ENCODE data around the gene LRMDA. TPM values are rescaled to one million over a fixed set of nuclear protein-coding genes. Genes with fewer than 3 reads are reported as not detected.

LRMDA gene
- total RNA-seq, 1 donor from 2014 or later = 6.3 TPM

- DNase-seq = no peak
Observed at GRCh38 chr10:76404531-76404930, 973.1 kb downstream of the LRMDA start.

DNA sequence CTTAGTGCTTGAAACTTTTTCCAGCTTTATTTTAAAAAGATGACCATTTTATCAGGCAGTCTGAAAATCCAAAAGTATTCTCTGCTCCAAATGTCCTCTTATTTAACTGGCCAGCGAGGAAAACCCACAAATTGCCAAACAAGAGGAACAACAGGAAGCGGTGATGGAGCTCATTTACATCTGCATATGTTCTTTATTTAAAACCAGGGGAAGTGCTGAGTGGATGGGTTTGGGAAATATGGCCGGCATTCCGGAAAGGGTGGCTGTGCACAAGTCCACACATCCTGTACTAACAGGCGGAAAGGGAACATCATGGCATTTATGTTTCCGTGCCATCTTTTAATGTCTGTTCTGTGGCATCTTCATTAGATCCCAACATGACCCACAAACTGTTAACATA, 974.5 kb downstream of the LRMDA start:
- DNase-seq = no peak

DNA sequence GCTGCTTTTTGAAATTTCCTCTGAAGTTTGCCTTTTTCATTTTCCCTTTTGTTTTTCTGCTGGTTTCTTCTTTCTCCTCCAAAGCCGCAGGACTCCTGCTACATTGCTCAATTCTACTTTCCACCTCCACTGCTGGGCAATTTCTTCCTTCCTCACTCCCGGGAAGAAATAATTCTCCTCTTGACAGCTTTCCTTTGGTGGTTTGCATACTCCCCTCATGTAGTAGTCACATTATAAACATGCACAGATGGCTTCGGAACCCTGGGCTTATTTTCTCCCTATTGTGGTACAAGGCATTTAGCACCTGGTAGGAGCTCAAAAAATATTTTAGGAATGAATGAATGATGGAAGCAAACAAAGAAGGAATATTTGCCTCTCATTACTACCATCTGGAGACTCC, 977.2 kb downstream of the LRMDA start:
- DNase-seq = no peak

DNA sequence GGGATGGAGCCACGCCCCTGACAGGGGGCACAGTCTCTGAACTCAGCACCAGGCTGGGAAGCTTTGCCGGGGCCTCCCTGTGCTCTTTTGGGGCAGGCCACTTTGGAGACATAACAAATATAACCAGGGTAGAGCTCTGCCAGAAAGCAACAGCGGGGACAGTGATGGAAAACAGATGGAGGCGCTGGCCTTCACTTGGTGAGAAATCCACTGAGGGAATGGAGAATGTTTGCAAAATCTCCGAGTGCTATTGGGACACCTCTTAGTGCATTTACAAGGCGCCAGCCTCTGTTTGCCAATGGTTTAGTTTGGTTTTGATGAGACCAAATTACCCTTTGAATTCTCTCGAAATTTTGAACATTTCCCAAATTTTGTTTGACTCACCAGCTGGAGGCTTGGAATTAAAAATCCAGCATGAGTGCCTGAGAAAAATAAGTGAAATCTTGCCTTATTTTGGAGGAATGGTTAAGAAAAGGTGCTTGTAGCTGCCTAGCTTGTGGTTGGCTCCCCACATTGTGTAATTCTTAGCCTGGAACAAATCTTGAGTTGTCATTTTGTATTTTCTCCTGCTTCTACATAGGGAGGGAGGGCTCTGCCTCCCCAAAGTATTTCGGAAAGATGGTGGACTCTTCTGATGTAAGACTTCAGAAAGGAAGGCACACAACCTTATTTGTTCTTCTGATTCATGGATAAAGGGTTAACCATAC, 980.5 kb downstream of the LRMDA start:
- DNase-seq = peak; percentile 28

DNA sequence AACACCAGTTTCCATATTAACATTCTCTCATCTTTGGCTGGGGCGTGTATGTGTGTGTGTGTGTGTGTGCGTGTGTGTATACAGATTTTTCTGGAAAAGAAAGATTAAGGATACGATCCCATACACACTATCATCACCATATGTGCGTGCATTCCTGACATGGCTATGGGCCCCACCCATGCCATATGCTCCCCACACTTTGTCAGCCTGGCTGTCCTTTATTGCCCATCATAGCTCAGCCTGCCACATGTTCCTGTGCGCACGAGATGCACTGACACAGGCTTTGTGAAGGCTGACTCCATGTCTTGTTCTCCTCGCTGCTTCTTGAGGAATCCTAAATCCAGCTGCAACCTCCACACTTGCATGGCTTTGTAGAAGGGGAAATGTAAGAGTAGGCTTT, 984.1 kb downstream of the LRMDA start:
- no peak for DNase-seq

- DNase-seq = no peak
Observed at GRCh38 chr10:76416642-76417041, 985.2 kb downstream of the LRMDA start.

DNA sequence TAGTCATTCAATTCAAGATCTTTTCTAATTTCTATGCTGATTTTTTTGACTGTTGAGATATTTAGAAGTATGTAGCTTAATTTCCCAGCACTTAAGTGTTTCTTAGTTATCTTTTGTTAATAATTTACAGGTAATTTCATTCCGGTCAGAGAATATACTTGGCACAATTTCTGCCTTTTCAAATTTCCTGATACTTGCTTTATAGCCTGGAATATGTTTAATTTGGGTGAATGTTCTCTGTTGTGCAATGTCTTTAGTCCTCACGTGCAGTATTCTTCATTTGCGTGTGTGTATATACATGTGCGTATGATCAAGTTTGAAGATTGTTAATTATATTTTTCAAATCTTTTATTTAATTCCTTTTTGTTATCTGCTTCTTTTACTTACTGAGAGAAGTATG, 989.3 kb downstream of the LRMDA start:
- DNase-seq = no peak

DNA sequence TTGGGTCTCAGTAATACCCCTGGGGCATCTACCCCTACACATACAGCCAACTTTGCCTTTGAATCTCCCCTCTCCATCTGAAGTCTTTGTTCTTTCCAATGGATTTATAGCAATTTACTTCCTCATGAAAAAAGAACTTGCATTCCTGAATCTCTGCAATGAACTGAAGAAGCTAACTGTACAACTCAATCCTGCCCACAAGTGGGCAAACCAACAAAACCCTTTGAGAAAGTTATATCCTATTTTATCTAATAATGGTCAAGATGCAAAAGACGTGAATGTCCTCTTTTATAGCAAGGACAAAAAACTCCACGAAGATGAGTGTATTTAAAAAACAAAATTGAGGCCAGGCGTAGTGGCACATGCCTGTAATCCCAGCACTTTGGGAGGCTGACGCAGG, 991.3 kb downstream of the LRMDA start:
- no peak for DNase-seq

- DNase-seq = peak; percentile 46
Observed at GRCh38 chr10:76428551-76429367, 997.3 kb downstream of the LRMDA start.

DNA sequence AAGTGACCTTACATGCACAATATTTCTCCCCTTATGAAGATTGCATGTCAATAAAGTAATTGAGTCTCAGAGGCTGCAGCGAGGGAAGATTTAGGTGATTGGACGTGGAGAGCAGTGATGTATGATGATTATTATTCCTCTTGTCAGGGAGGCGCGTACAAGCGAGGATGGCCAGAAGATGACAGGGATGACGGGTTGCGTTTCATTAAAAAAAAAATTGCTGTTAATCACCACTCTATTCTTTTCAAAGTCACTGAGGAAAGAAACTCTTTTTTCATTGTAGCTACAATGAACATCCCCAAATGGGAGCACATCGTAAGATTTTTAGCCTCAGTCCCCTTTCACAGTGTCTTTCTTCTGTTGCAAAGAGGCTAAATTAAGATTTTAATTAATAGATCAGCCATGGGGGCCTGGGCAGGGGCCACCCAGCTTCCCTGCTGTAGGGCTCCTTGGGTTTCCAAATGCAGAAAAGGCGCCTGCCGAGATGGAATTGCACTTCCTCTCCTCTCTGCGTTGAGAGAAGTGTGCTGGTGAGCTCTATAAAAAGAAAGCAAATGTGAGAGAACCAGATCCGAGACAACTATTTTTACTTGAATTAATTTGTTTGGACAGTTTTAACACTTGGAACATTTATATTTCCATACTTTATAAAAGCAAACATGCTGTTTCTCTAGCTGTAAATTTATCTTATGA, 998.1 kb downstream of the LRMDA start:
- no peak for DNase-seq

- peak; percentile 63 for DNase-seq
Observed at GRCh38 chr10:76430061-76430645, 998.7 kb downstream of the LRMDA start.

- DNase-seq = no peak
Observed at GRCh38 chr10:76432016-76433012, 1000.9 kb downstream of the LRMDA start.

DNA sequence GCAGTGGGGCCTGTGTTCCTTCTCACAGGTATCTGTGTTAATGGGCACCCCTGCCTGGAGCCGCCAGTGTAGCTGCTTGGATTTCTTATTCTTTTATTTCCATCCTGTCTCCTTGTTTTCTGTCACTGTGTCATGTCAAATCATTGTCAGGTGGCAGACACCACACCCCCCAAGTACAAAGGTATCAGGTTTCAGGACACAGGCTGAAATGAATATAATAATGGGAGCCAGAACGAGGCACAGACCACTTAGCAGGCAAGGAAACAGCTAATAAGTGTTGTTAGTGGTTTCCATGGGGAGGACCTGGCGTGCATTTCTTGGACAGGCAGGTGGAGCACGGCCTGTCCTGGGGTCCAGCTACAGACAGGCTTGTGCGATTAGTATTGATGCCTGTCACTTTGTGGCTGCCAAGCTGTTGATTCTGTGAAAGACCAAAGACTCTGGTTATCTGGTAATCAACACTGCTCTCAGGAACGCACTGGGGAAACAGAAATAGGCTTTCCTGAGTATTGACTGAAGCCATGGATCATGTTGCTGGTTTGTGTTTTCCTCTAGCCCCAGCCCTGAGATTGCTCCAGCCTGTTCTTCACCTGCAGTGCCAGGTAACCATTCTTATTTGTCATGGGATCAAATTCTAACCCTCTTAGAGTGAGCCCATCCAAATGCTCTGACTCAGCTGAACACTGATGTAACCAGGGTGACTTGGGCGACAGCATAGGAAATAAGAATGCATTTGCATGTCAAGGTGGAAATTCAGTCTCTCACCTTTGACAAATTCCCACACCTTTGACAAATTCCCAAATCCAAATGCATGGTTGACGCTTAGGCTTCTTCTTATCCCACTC, 1002.0 kb downstream of the LRMDA start:
- DNase-seq = peak; percentile 76

DNA sequence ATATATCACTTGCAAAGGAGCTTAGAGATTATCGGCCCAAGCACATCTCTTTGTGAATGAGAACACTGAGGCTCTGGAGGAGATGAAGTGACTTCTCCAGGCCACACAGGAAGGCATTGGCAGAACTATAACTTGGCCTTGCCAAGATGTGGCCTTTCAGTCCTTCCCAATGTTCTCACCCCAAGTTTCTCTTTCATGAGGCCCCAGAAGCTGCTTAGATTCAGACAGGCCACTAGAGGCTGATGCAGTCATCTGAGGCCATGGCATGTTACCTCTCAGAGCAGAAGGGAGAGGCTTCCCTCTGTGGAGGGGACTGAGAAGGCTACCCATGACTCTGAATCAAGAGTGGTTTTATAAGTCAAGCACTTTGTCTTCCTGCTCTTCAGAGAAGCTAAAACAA, 1003.7 kb downstream of the LRMDA start:
- DNase-seq = no peak

DNA sequence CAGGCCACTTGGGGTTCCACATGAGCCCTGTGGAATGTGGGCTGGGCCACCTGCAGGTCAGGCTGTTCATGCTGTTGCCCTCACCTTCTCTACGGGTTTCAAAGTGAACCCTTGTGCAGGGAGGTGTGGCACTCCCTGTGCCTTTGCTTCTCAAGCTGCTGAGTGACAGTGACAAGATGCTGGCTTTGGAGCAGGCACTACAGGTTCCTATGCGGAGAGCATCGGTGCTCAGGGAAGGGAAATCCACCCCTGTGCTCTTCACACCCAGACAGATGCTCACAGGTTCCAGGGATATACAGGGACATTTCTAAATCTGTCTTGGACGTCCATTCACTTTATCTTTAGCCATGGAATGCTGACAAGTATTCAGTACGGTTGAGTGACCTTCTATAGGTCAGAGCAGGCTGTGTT, 1005.0 kb downstream of the LRMDA start:
- DNase-seq = peak; percentile 58

DNA sequence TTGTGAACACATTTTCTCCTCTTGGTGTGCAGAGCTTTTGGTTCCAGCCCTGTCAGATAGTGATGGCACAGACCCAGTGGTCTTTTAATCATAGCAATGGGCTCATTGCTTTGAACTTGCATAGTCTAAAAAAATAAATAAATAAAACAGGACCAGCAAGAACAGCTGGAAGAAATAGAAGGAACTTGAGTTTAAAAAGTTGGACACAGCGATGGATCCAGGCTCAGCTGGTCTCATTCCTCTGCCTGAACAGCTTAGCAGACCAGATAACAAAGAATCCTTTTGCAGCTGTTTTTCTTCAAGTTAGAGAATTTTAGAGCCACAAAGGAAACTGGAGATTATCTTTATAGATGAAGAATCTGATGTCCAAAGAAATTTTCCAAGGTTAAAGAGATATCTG, 1005.6 kb downstream of the LRMDA start:
- DNase-seq = peak; percentile 67

- no peak for DNase-seq
Observed at GRCh38 chr10:76440426-76440825, 1009.0 kb downstream of the LRMDA start.

- no peak for DNase-seq
Observed at GRCh38 chr10:76442113-76442512, 1010.7 kb downstream of the LRMDA start.

DNA sequence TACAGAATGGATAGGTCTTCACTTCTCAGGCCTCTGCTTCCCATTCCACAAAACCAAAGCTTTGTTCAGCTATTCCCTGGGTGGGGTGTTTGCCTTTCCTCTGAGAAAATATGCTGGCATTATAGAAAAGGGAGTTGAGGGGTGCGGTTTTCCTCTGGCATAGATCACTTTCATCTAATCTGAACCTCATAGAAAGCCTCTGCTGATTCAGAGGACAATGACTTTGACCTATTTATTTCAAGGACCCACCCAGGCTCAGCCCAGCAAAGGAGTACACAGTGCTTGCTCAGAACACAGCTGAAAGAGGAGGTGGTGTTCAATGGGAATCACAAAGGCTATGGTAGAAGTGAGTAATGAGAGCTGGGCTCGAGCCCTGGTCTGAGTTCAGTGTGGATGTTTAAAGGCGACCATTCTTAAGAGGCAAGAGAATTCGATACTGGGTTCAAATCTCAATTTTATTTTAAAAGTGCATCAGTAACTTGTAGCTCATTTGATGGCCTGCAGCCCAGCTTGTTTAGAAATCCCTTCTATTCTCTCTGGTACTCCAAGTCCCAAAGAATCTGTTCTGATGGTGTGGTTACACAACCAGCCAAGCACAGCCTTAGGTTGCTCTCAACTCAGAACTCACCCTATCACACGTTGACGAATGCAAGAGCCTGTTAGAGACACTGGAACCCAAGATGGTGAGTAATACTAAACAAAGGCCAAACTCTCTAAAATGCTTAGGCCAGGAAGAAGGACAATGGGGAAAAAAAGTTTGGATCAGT, 1012.8 kb downstream of the LRMDA start:
- no peak for DNase-seq

DNA sequence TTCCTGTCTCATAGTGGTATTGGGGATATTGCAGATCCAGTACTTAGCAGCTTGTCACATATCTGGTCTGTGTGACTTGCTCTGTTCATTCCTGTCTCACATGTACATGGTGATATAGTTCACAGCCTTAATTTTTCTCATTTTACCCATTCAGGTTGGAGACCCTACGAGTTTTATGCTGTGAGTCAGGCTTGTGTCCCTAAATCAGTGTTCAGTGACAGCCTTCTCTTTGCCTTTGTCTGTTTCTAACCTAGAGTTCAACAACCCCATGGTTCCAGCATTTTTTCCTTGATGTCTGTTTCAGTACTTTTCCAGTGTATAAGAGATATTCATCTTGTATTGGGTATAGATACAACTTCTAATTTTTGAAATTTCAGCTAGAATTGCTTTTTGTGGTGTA, 1016.2 kb downstream of the LRMDA start:
- DNase-seq = no peak
